Measurements from ENCODE around the gene MED12L.
A peak's percentile ranks its signal among the peaks of the same experiment; 100 is the strongest.
"Not testable (repeated sequence)": the region's sequence is repeated elsewhere in the genome, so short reads cannot be mapped to it uniquely, and the experiment has no call there.

The MED12L gene

DNA sequence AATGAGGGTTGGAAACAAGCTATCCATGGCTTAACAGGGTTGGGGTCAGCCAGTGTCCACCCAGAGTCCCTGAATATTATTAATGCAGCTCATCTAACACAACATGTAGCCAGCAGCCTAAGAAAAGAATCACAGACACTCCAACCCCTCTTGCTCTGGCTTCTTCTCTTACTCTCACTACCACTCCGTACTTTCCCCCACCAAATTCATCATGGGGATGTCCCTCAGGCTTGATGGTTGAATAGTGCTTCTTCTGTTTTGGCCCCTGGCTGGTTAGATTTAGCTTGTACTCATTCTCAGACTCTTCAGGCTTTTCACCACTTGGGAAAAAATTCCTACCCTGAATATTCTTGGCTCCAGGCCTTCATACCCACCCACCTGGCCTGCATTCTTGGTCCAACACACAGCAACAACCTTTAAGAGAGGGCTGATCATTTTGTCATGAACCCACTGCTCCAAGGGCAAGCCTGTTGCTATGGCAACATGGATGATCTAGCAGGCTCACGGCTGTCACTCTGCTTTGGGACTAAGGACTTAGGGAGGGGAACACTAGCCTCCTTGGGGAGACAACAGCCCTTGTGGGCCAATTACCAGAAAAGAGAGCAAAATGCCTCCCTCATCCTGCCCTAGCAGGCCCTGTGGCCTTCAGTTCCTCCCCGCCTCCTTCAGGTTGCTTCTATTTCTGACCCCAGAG, 9.4 kb upstream of the MED12L start:
- Histone ChIP-seq H3K4me1 (ENCODE audit: control insufficient read depth, insufficient read depth, low read length) (no peaks in the 10 kb centered on the region), H3K27me3 (ENCODE audit: control insufficient read depth, insufficient read depth, low read length) (peaks cover 42% of the 10 kb centered on the region), H3K9ac (ENCODE audit: low read depth, low read length) (no peak overlapping the region), H3K4me2 (ENCODE audit: low read length) (no peak overlapping the region), H3K4me3 (ENCODE audit: low read length) (no peak overlapping the region), H3K36me3 (ENCODE audit: insufficient read depth, low read length) (no peaks in the 10 kb centered on the region), H3K9me3 (replicated peaks; ENCODE audit: low read length) (no peaks in the 10 kb centered on the region)

DNA sequence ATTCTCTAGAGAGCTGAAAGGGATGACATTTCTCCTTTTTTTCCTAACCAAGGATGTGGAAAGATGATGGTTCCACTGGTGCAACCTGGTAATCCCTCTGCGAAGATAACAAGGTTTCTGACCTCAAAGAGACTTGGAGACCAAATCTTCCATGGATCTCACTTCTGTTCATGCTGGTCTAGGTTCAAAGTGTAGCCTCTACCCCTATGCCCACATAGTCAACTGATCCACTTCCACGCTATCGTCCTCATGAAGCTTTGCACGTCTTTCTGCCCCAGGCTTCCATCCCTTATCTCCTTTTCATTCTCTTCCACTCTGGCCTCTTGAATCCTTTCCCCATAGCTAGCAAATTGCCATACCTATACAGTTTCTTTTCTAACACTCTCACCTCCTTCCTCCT, 8.8 kb upstream of the MED12L start:
- no peak overlapping the region for H3K4me2 ChIP-seq (ENCODE audit: low read length)
- peaks cover 42% of the 10 kb centered on the region for H3K27me3 ChIP-seq (ENCODE audit: control insufficient read depth, insufficient read depth, low read length)
- H3K4me1 ChIP-seq (ENCODE audit: control insufficient read depth, insufficient read depth, low read length) = no peaks in the 10 kb centered on the region
- no peaks in the 10 kb centered on the region for H3K36me3 ChIP-seq (ENCODE audit: insufficient read depth, low read length)
- H3K9ac ChIP-seq (ENCODE audit: low read depth, low read length) = no peak overlapping the region
- no peak overlapping the region for H3K4me3 ChIP-seq (ENCODE audit: low read length)
- no peaks in the 10 kb centered on the region for H3K9me3 ChIP-seq (replicated peaks; ENCODE audit: low read length)

DNA sequence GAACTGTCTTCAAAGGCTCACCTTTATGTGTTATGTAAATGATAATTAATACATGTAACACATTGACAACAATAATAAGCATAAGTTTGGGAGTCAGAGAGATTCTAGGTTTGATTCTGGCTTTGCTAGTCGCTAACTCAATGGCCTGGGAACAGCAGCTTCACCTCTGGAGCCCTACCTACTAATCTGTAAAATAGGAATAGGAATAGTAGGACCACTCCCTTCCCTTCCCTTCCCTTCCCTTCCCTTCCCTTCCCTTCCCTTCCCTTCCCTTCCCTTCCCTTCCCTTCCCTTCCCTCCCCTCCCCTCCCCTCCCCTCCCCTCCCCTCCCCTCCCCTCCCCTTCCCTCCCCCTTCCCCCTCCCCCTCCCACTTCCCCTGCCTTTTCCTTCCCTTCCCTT, 4.4 kb upstream of the MED12L start:
- not testable (repeated sequence) for H3K9ac ChIP-seq (ENCODE audit: low read depth, low read length); H3K4me2 ChIP-seq (ENCODE audit: low read length); H3K4me1 ChIP-seq (ENCODE audit: control insufficient read depth, insufficient read depth, low read length); H3K36me3 ChIP-seq (ENCODE audit: insufficient read depth, low read length); H3K4me3 ChIP-seq (ENCODE audit: low read length); H3K9me3 ChIP-seq (replicated peaks; ENCODE audit: low read length)
- H3K27me3 ChIP-seq (ENCODE audit: control insufficient read depth, insufficient read depth, low read length) = peaks cover 64% of the 10 kb centered on the region

DNA sequence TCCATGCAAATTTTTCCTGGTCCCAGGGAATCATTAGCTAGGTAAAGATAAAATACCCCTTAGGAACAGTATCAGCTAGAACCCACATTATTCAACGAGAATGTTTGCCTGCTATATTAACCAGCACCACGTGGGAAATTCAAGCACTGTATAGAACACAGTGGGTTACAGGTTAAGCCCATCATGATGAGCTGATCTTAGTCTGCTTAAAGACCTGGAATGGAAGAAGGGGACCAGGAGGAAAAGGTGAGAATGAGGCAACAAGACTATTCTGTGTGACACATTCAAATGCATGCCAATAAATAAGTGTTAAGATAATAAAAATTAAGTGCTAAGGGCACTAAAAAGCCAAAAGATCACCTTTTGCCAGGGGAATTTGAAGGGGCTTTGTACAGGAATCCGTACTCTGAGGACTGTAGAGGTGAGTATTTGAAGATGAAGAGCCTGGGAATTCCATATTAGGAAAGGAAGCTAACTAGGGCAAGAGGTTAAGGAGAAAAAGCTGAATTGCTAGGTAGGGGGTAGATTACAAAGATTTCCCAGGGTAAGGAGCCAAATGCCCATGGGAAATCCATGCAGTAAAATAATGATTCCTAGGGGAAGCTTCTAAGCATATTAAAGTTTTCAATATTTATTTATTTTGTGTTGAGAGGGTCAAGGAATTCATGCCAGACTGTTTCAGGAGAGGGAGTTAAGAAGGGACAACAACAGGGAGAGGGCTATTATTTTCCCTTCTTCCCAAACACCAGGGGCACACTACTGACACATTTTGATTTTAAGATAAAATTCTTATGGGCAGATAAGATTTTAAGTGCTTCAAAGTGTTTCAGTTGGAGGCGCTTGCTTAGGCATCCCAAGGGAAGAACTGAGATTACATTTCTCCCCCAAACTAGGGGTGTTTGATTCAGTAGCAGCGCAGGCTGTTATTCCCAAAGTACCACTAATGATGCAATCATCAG, 2.3 kb upstream of the MED12L start:
- Histone ChIP-seq H3K27me3 (ENCODE audit: control insufficient read depth, insufficient read depth, low read length) (peaks cover 57% of the 10 kb centered on the region), H3K9ac (ENCODE audit: low read depth, low read length) (no peak overlapping the region)

DNA sequence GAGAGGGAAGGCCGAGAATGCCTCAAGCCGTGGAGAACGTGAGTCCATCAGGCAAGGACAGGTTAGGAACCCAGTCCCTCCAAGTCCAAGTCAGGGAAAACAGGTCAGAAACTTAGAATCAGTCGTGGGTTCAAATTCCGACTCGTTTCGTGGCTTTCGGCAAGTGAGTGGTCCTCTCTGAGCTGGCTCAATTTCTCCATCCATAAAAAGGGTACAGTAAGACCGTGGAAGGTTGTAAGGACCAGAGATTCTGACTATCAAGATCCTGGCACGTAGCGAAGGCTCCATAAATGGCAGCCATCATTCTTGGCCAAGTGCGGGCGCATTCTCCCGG, 604 bp upstream of the MED12L start:
- H3K4me2 ChIP-seq (ENCODE audit: low read length) = peak overlapping the region; percentile 96
- H3K4me3 ChIP-seq (ENCODE audit: low read length) = peak overlapping the region; percentile 73
- peak overlapping the region; percentile 35 for H3K9ac ChIP-seq (ENCODE audit: low read depth, low read length)
- no peaks in the 10 kb centered on the region for H3K9me3 ChIP-seq (replicated peaks; ENCODE audit: low read length)
- no peaks in the 10 kb centered on the region for H3K36me3 ChIP-seq (ENCODE audit: insufficient read depth, low read length)
- peaks cover 44% of the 10 kb centered on the region for H3K27me3 ChIP-seq (ENCODE audit: control insufficient read depth, insufficient read depth, low read length)
- peaks cover 12% of the 10 kb centered on the region for H3K4me1 ChIP-seq (ENCODE audit: control insufficient read depth, insufficient read depth, low read length)

More for the DNA sequence above, 2.3 kb upstream of the MED12L start:
- Histone ChIP-seq H3K4me3 (ENCODE audit: low read length) (no peak overlapping the region), H3K9me3 (replicated peaks; ENCODE audit: low read length) (no peaks in the 10 kb centered on the region), H3K4me2 (ENCODE audit: low read length) (no peak overlapping the region), H3K36me3 (ENCODE audit: insufficient read depth, low read length) (no peaks in the 10 kb centered on the region), H3K4me1 (ENCODE audit: control insufficient read depth, insufficient read depth, low read length) (peaks cover 12% of the 10 kb centered on the region)

DNA sequence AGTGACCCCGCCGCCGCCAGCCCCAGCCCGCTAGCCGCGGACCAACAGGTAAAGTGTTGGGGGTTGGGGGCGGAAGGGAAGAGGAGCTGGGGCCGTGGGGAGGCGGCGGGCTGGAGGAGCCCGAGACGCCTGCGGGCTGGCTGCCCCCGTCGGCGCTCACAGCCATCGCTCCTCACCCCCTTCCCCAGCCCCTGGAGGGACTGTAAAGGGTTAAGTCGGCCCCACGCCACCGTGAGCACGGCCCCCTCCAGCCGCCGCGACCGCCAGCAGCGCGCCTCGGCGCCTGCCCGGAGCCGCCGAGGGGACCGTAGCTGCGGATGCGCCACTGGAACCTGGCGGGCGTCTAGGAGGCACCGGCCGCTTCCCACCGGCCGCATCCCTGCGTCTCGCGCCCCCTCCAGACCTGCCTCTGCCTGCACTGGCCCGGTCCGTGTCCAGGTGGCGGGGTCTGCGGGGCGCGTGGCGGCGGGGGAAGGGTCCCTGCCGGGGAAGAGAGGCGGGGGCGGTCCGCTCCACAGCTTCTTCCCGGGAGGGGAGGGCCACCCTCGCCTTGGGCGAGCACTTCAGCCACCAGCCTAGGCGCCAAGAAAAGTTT, 522 bp downstream of the MED12L start:
- Histone ChIP-seq H3K4me2 (ENCODE audit: low read length) (peak overlapping the region; percentile 96), H3K27me3 (ENCODE audit: control insufficient read depth, insufficient read depth, low read length) (peaks cover 38% of the 10 kb centered on the region), H3K9ac (ENCODE audit: low read depth, low read length) (peak overlapping the region; percentile 55), H3K4me1 (ENCODE audit: control insufficient read depth, insufficient read depth, low read length) (peaks cover 12% of the 10 kb centered on the region), H3K4me3 (ENCODE audit: low read length) (peak overlapping the region; percentile 73), H3K9me3 (replicated peaks; ENCODE audit: low read length) (no peaks in the 10 kb centered on the region), H3K36me3 (ENCODE audit: insufficient read depth, low read length) (no peaks in the 10 kb centered on the region)

DNA sequence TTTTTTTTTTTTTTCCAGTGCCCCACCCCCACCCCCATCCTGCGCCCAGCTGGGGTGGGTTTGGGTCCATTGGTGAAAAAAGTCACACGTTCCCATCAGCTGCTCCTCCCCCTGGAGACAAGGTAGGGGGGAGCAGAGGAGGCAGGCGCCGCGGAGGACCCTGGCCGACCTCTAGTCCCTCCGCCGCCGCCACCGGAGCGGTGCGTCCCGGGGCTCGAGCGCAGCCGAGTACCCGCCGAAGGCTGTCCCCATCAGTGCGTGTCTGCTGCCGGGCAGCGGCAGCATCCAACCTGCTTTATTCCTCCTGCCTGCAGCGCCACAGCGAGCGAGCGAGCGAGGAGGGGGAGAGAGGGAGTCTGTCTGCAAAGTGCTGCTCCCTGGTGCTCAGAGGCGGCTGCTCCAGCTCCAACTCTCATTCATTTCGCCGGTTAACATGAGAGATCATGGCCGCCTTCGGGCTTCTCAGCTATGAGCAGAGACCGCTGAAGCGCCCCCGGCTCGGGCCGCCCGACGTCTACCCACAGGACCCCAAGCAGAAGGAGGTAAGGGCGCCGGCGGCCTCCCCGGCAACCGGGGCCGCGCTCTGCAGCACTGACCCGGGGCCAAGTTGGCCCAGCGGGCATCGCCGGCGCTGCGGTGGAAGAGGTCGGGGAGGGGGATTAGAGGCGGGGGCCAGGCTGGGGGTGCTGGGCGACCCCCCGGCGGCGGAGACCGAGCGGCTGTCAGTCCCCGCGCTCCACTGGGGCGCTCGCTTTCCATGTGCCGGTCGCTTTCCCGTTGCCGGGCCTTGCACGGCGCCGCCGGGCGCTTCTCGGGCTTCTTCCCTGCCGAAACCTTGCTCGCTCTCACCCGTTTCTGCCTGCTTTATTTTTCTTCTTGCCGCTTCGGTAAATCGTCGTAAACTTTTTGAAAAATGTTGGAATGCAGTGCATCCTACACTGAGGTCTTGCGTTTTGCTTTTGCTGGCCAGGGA, 1.3 kb downstream of the MED12L start:
- peak overlapping the region; percentile 46 for H3K9ac ChIP-seq (ENCODE audit: low read depth, low read length)
- H3K9me3 ChIP-seq (replicated peaks; ENCODE audit: low read length) = no peaks in the 10 kb centered on the region
- peak overlapping the region; percentile 96 for H3K4me2 ChIP-seq (ENCODE audit: low read length)
- H3K27me3 ChIP-seq (ENCODE audit: control insufficient read depth, insufficient read depth, low read length) = peaks cover 38% of the 10 kb centered on the region
- H3K4me1 ChIP-seq (ENCODE audit: control insufficient read depth, insufficient read depth, low read length) = peaks cover 12% of the 10 kb centered on the region
- H3K36me3 ChIP-seq (ENCODE audit: insufficient read depth, low read length) = no peaks in the 10 kb centered on the region
- peak overlapping the region; percentile 73 for H3K4me3 ChIP-seq (ENCODE audit: low read length)

DNA sequence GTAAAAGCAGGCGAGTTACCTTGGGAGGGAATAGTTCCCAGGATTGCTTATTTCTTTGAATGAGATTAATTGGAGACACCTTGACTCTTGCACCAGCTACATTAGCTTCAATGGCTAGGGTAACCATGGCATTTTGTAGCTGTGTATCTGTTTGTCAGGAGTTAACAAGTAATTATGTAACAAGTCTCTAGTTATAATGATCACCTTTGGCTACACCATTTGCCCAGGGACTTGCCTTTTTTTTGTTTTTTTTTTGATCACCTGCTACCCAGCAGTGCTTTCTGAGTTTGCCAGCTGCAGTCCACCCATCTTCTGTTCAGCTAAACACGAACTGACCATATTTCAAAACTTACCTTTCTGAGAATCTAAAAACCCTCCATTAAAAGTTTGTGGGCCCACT, 2.2 kb downstream of the MED12L start:
- Histone ChIP-seq H3K9ac (ENCODE audit: low read depth, low read length) (no peak overlapping the region), H3K4me1 (ENCODE audit: control insufficient read depth, insufficient read depth, low read length) (peaks cover 12% of the 10 kb centered on the region), H3K9me3 (replicated peaks; ENCODE audit: low read length) (no peaks in the 10 kb centered on the region), H3K4me2 (ENCODE audit: low read length) (no peak overlapping the region), H3K36me3 (ENCODE audit: insufficient read depth, low read length) (no peaks in the 10 kb centered on the region), H3K4me3 (ENCODE audit: low read length) (no peak overlapping the region), H3K27me3 (ENCODE audit: control insufficient read depth, insufficient read depth, low read length) (peaks cover 32% of the 10 kb centered on the region)

DNA sequence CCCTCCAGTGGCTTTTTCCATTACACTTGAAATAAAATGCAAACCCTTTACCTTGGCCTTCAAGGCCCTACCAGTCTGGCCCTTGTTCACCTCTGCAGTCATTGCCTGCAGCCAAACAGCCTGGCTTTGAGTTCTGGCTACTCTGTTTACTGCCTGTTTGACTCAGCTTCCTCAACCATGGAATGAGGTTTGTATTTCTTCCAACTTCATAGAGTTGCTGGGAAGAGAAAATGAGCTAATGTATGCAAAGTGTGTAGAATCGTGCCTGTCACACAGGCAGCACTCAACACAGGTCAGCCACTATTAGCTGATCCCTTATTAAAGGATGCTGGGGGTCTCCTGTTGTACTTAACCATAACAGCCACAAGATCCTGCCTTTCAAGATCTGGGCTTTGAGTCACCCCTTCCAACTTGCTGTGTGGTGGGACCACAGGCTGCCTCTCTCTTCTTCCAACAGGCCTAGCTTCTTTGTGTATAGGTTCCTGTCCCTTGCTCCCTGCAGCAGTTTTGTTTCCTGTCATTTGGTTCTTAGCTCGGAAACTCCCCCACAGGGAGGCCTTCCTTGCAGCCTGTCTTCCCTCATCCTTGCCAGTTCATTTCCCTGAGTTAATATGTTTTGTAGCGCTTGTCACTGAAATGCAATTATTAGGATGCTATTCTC, 6.4 kb downstream of the MED12L start:
- no peak overlapping the region for H3K9ac ChIP-seq (ENCODE audit: low read depth, low read length)
- no peak overlapping the region for H3K4me3 ChIP-seq (ENCODE audit: low read length)
- no peaks in the 10 kb centered on the region for H3K36me3 ChIP-seq (ENCODE audit: insufficient read depth, low read length)
- peaks cover 24% of the 10 kb centered on the region for H3K27me3 ChIP-seq (ENCODE audit: control insufficient read depth, insufficient read depth, low read length)
- no peak overlapping the region for H3K4me2 ChIP-seq (ENCODE audit: low read length)
- no peaks in the 10 kb centered on the region for H3K9me3 ChIP-seq (replicated peaks; ENCODE audit: low read length)
- peaks cover 2% of the 10 kb centered on the region for H3K4me1 ChIP-seq (ENCODE audit: control insufficient read depth, insufficient read depth, low read length)

DNA sequence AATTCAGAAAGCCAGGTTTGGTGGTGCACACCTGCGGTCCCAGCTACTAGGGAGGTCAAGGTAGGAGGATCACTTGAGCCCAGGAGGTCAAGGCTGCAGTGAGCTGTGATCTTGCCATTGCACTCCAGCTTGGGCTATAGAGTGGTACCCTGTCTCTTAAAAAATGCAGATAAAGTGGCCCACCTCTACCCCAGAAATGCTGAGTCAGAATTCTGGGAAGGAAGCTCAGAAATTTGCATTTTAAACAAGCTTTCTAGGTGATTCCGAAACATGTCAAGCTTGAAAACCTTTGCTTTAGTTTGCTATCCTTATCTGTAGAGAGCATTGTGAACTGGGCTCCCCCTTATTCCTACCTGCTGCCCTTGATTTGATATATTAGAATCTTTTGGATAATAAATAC, 7.7 kb downstream of the MED12L start:
- Histone ChIP-seq H3K9me3 (replicated peaks; ENCODE audit: low read length) (no peaks in the 10 kb centered on the region), H3K4me3 (ENCODE audit: low read length) (no peak overlapping the region), H3K4me2 (ENCODE audit: low read length) (no peak overlapping the region), H3K9ac (ENCODE audit: low read depth, low read length) (no peak overlapping the region), H3K36me3 (ENCODE audit: insufficient read depth, low read length) (no peaks in the 10 kb centered on the region), H3K27me3 (ENCODE audit: control insufficient read depth, insufficient read depth, low read length) (peaks cover 25% of the 10 kb centered on the region), H3K4me1 (ENCODE audit: control insufficient read depth, insufficient read depth, low read length) (no peaks in the 10 kb centered on the region)
